Measurements from ENCODE around the gene DEPDC5. TPM values are rescaled to one million over a fixed set of nuclear protein-coding genes. Genes with fewer than 3 reads are reported as not detected.

Gene DEPDC5
- total RNA-seq, 1 experiment from 2014 or later = 13.3 TPM

- ChIA-PET CTCF (interaction anchor here (1.4 to 2.1 kb wide), 2 partner anchors 18 to 286 kb away, joined by 6 to 13 read pairs; no protein-coding TSS in a partner anchor), POLR2A (interaction anchor here (0.8 to 2.0 kb wide), 9 partner anchors 9 to 290 kb away, joined by 3 to 22 read pairs (median 7); partner anchors contain the start of genes DEPDC5 and PISD)
- Mint-ChIP-seq H3K36me3 (ENCODE audit: insufficient read depth, unreplicated experiment) (peaks cover 36% of the 10 kb centered on the region), H3K27me3 (ENCODE audit: insufficient read depth, unreplicated experiment) (no peaks in the 10 kb centered on the region), H3K4me3 (ENCODE audit: unreplicated experiment) (peak overlapping the region; percentile 9), H3K4me1 (ENCODE audit: insufficient read depth, unreplicated experiment) (peaks cover 53% of the 10 kb centered on the region), H3K9me3 (ENCODE audit: unreplicated experiment) (no peaks in the 10 kb centered on the region), H3K27ac (ENCODE audit: low read depth, unreplicated experiment) (peak overlapping the region; percentile 97)
- no TSS peak for BruUV-seq (replicated peaks)
- no peak for DNase-seq (ENCODE audit: unreplicated experiment)
- intact Hi-C loops (cut with micrococcal nuclease) = no loop called here
- TF ChIP-seq, protein P1, sequence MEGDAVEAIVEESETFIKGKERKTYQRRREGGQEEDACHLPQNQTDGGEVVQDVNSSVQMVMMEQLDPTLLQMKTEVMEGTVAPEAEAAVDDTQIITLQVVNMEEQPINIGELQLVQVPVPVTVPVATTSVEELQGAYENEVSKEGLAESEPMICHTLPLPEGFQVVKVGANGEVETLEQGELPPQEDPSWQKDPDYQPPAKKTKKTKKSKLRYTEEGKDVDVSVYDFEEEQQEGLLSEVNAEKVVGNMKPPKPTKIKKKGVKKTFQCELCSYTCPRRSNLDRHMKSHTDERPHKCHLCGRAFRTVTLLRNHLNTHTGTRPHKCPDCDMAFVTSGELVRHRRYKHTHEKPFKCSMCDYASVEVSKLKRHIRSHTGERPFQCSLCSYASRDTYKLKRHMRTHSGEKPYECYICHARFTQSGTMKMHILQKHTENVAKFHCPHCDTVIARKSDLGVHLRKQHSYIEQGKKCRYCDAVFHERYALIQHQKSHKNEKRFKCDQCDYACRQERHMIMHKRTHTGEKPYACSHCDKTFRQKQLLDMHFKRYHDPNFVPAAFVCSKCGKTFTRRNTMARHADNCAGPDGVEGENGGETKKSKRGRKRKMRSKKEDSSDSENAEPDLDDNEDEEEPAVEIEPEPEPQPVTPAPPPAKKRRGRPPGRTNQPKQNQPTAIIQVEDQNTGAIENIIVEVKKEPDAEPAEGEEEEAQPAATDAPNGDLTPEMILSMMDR (IDR thresholded peaks at IDR 0.05; ENCODE audit: unreplicated experiment) = no peak
Observed at GRCh38 chr22:31952094-31952401, 198.2 kb downstream of the DEPDC5 start.

DNA sequence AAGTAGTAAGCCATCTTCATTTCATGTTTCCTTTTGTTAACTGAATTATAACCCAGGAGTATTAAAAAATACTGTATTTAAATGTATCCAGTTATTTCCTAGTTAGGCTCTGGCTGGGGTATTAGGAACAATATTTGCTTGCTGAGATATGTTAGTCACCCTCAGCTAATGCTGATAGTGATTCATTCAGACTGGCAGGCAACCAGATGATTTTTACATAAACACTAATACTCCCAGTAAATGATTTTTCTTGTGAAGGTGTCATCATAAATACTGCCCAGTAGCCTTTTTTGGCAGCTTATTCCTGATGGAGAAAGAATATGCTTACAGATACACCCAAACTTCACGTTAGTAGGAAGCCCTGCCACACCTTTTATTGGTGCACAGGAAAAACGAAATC lies 198.7 kb downstream of the DEPDC5 start:
- H3K27ac Mint-ChIP-seq (ENCODE audit: low read depth, unreplicated experiment) = peak overlapping the region; percentile 97
- CTCF ChIA-PET = interaction anchor here (0.7 to 2.5 kb wide), 5 partner anchors 15 to 286 kb away, joined by 4 to 13 read pairs (median 6); no protein-coding TSS in a partner anchor
- peaks cover 36% of the 10 kb centered on the region for H3K36me3 Mint-ChIP-seq (ENCODE audit: insufficient read depth, unreplicated experiment)

GRCh38 chr22:31953261-31953660 lies 199.4 kb downstream of the DEPDC5 start:
- Mint-ChIP-seq H3K4me3 (ENCODE audit: unreplicated experiment) (no peak overlapping the region), H3K27ac (ENCODE audit: low read depth, unreplicated experiment) (peak overlapping the region; percentile 97), H3K9me3 (ENCODE audit: unreplicated experiment) (no peaks in the 10 kb centered on the region), H3K27me3 (ENCODE audit: insufficient read depth, unreplicated experiment) (no peaks in the 10 kb centered on the region), H3K36me3 (ENCODE audit: insufficient read depth, unreplicated experiment) (peaks cover 41% of the 10 kb centered on the region), H3K4me1 (ENCODE audit: insufficient read depth, unreplicated experiment) (peaks cover 48% of the 10 kb centered on the region)
- ChIA-PET CTCF (interaction anchor here (0.7 to 2.5 kb wide), 5 partner anchors 15 to 287 kb away, joined by 4 to 13 read pairs (median 6); no protein-coding TSS in a partner anchor), POLR2A (interaction anchor here (0.7 to 2.0 kb wide), 17 partner anchors 8 to 459 kb away, joined by 3 to 22 read pairs (median 4); partner anchors contain the start of genes DEPDC5, PISD, PRR14L and YWHAH)
- TF ChIP-seq, protein P1 (IDR thresholded peaks at IDR 0.05; ENCODE audit: unreplicated experiment) = no peak
- BruUV-seq (replicated peaks) = no TSS peak
- DNase-seq (ENCODE audit: unreplicated experiment) = no peak
- intact Hi-C loops (cut with micrococcal nuclease) = no loop called here

More for the DNA sequence above, 198.7 kb downstream of the DEPDC5 start:
- H3K4me1 Mint-ChIP-seq (ENCODE audit: insufficient read depth, unreplicated experiment) = peaks cover 49% of the 10 kb centered on the region
- no peaks in the 10 kb centered on the region for H3K27me3 Mint-ChIP-seq (ENCODE audit: insufficient read depth, unreplicated experiment)
- POLR2A ChIA-PET = interaction anchor here (0.7 to 2.0 kb wide), 17 partner anchors 10 to 459 kb away, joined by 3 to 22 read pairs (median 4); partner anchors contain the start of genes DEPDC5 and PISD
- H3K4me3 Mint-ChIP-seq (ENCODE audit: unreplicated experiment) = no peak overlapping the region
- DNase-seq (ENCODE audit: unreplicated experiment) = peak; percentile 86
- intact Hi-C loops (cut with micrococcal nuclease) = no loop called here
- H3K9me3 Mint-ChIP-seq (ENCODE audit: unreplicated experiment) = no peaks in the 10 kb centered on the region
- BruUV-seq (replicated peaks) = no TSS peak
- TF ChIP-seq, protein P1 (IDR thresholded peaks at IDR 0.05; ENCODE audit: unreplicated experiment) = no peak

DNA sequence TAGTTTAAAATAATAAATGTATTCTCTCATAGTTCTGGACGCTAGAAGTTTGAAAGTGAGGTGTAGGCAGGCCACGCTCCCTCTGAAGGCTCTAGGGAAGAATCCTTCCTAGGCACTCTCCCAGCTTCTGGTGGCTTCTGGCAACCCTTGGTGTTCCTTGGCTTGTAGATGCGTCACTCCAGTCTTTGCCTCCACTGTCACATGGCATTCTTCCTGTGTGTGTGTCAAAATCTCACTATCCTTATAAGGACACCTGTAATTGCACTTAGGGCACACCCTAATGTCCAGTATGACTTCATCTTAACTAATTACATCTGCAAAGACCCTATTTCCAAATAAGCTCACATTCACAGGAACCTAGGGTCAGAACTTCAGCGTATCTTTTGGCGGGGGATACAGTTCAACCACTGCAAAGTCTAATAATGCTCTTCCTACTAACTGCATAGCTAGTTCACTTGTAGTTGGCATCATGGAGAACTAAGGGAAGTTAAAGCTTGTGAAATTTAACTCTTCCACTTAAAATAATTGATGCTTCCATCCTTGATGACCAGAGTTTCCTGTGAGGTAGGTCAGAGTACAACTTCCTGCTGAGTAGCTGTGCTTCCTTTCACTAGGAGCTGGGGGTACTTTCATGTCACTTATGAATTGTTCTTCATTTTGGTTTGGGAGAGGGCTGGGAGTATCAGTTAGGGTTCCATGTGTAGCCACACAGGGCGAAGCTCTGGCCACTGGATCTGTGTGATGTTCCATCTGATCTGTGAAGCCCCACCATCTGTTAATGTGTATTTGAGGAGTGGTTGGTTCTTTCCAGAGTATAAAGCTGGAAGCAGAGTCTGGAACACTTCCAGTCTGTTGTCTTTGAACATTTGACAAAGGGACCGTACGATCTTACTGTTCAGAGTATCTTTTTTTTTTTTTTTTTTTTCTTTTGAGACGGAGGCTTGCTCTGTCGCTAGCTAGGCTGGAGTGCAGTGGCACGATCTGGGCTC lies 201.0 kb downstream of the DEPDC5 start:
- BruUV-seq (replicated peaks) = no TSS peak
- DNase-seq (ENCODE audit: unreplicated experiment) = peak; percentile 45
- Mint-ChIP-seq H3K27me3 (ENCODE audit: insufficient read depth, unreplicated experiment) (no peaks in the 10 kb centered on the region), H3K4me1 (ENCODE audit: insufficient read depth, unreplicated experiment) (peaks cover 48% of the 10 kb centered on the region), H3K36me3 (ENCODE audit: insufficient read depth, unreplicated experiment) (peaks cover 40% of the 10 kb centered on the region), H3K9me3 (ENCODE audit: unreplicated experiment) (no peaks in the 10 kb centered on the region), H3K27ac (ENCODE audit: low read depth, unreplicated experiment) (peak overlapping the region; percentile 97), H3K4me3 (ENCODE audit: unreplicated experiment) (no peak overlapping the region)
- intact Hi-C loops (cut with micrococcal nuclease) = no loop called here
- CTCF ChIA-PET = interaction anchor here (0.6 to 7.7 kb wide), 5 partner anchors 15 to 940 kb away, joined by 3 to 56 read pairs (median 5); no protein-coding TSS in a partner anchor
- TF ChIP-seq, protein P1 (IDR thresholded peaks at IDR 0.05; ENCODE audit: unreplicated experiment) = no peak
- POLR2A ChIA-PET = interaction anchor here (0.8 to 1.7 kb wide), 5 partner anchors 10 to 293 kb away, joined by 3 to 7 read pairs (median 4); partner anchors contain the start of gene PISD

Data from MCF 10A (cell line).